Measurements from ENCODE around the gene CMSS1.

CMSS1 gene

GRCh38 chr3:99929745-99930139 is 112.1 kb downstream of the CMSS1 start:
- Histone ChIP-seq H3K9ac (ENCODE audit: low read length) (no peak overlapping the region), H3K4me3 (ENCODE audit: low read length) (no peak overlapping the region), H3K4ac (ENCODE audit: low read depth, low read length) (no peak overlapping the region), H3K79me2 (ENCODE audit: control insufficient read depth, insufficient read depth, low read length) (no peaks in the 10 kb centered on the region), H3K4me1 (ENCODE audit: control insufficient read depth, low read depth, low read length) (peaks cover 12% of the 10 kb centered on the region), H2BK15ac (replicated peaks; ENCODE audit: low read depth) (no peak overlapping the region), H3K27ac (ENCODE audit: low read depth, low read length) (no peak overlapping the region), H3K27me3 (ENCODE audit: insufficient read depth, low read length, poor library complexity) (no peaks in the 10 kb centered on the region), H4K8ac (ENCODE audit: low read depth, low read length) (no peak overlapping the region), H4K5ac (ENCODE audit: low read length) (no peak overlapping the region), H3K56ac (ENCODE audit: low read length) (no peak overlapping the region), H3K4me2 (ENCODE audit: low read length) (no peak overlapping the region), H2BK120ac (ENCODE audit: low read depth, low read length) (no peak overlapping the region), H2BK5ac (ENCODE audit: low read length) (no peak overlapping the region), H2AK5ac (ENCODE audit: low read length) (no peak overlapping the region), H3K79me1 (ENCODE audit: low read length) (peaks cover 1% of the 10 kb centered on the region), H3K36me3 (ENCODE audit: control insufficient read depth, insufficient read depth, low read length) (no peaks in the 10 kb centered on the region), H3K18ac (ENCODE audit: low read length) (no peak overlapping the region), H3K23ac (ENCODE audit: low read length) (no peak overlapping the region)
- no CpG with 5 or more reads among the region's 3 CpGs for WGBS (ENCODE audit: extremely low coverage, insufficient coverage, low lambda C conversion rate)
- DNase-seq = peak; percentile 72

DNA sequence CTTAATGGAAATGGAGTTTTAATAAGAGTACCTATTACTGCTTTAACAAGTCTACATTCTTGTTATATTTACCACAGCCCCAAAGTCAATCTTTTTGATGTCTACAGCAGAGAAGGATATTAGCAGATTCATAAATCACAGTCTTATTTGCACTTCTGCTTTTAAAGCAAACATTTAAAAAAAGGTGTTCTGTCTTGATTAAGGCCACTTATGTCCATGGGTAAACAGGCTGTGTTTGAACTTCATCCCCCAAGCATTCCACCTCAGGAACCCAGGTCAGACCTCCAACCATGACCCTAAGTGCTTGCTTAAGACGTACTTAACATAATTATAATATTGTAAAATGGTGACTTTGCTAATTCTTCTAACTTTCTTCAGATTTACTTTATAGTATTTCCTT is 113.4 kb downstream of the CMSS1 start:
- no peak overlapping the region for H3K4me2 ChIP-seq (ENCODE audit: low read length)
- no peaks in the 10 kb centered on the region for H3K27me3 ChIP-seq (ENCODE audit: insufficient read depth, low read length, poor library complexity)
- H3K23ac ChIP-seq (ENCODE audit: low read length) = no peak overlapping the region
- H2BK5ac ChIP-seq (ENCODE audit: low read length) = no peak overlapping the region
- no peak overlapping the region for H2BK120ac ChIP-seq (ENCODE audit: low read depth, low read length)
- H4K5ac ChIP-seq (ENCODE audit: low read length) = no peak overlapping the region
- no peak overlapping the region for H3K27ac ChIP-seq (ENCODE audit: low read depth, low read length)
- peaks cover 1% of the 10 kb centered on the region for H3K79me1 ChIP-seq (ENCODE audit: low read length)
- no peak for DNase-seq
- H3K4me1 ChIP-seq (ENCODE audit: control insufficient read depth, low read depth, low read length) = peaks cover 12% of the 10 kb centered on the region
- no peak overlapping the region for H4K8ac ChIP-seq (ENCODE audit: low read depth, low read length)
- no peaks in the 10 kb centered on the region for H3K36me3 ChIP-seq (ENCODE audit: control insufficient read depth, insufficient read depth, low read length)
- H3K79me2 ChIP-seq (ENCODE audit: control insufficient read depth, insufficient read depth, low read length) = no peaks in the 10 kb centered on the region
- no peak overlapping the region for H3K4me3 ChIP-seq (ENCODE audit: low read length)
- H3K4ac ChIP-seq (ENCODE audit: low read depth, low read length) = no peak overlapping the region
- no CpG with 5 or more reads among the region's 1 CpG for WGBS (ENCODE audit: extremely low coverage, insufficient coverage, low lambda C conversion rate)
- no peak overlapping the region for H2AK5ac ChIP-seq (ENCODE audit: low read length)
- no peak overlapping the region for H3K18ac ChIP-seq (ENCODE audit: low read length)
- no peak overlapping the region for H3K9ac ChIP-seq (ENCODE audit: low read length)
- no peak overlapping the region for H3K56ac ChIP-seq (ENCODE audit: low read length)
- H2BK15ac ChIP-seq (replicated peaks; ENCODE audit: low read depth) = no peak overlapping the region

DNA sequence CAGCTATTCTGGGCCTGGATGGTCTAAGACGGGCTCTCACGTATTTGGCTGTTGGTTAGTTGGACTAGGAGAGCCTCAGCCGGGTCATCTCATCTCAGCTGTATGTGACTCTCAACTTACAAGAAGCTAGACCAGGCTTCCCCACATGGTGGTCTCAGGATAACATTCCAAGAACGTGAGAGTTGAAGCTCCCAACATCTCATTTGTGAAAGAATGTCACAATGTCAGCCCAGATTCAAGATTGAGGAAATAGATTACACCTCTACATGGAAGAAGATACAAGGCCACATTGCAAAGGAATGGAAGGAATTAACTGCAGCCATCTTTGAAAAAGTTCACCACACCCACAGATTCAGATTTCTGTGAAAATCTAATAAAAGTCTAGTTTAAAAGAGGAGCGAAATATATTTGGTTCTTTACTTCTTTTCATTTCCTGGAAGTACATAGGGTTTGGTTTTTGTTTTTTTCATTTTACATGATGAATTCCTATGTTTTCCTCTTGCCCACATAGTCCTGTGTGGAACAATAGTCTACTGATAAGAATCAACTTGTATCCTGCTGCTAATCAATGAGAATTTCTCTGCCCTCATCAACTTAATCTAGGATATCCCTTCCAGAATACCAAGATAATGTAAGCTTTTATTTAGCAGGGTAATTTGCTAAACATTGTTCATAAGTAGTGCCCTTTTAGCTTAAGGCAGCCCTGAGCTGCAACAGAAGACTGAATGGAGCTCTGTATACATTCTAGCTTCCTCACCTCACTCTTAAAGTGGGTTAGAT is 116.5 kb downstream of the CMSS1 start:
- WGBS (ENCODE audit: extremely low coverage, insufficient coverage, low lambda C conversion rate) = no CpG with 5 or more reads among the region's 5 CpGs
- no peak overlapping the region for H3K4me3 ChIP-seq (ENCODE audit: low read length)
- H2BK5ac ChIP-seq (ENCODE audit: low read length) = no peak overlapping the region
- DNase-seq = peak; percentile 98
- no peak overlapping the region for H3K23ac ChIP-seq (ENCODE audit: low read length)
- peaks cover 7% of the 10 kb centered on the region for H3K4me1 ChIP-seq (ENCODE audit: control insufficient read depth, low read depth, low read length)
- H3K27ac ChIP-seq (ENCODE audit: low read depth, low read length) = no peak overlapping the region
- H3K4me2 ChIP-seq (ENCODE audit: low read length) = no peak overlapping the region
- H3K79me1 ChIP-seq (ENCODE audit: low read length) = no peaks in the 10 kb centered on the region
- no peak overlapping the region for H4K8ac ChIP-seq (ENCODE audit: low read depth, low read length)
- no peak overlapping the region for H2BK15ac ChIP-seq (replicated peaks; ENCODE audit: low read depth)
- H3K79me2 ChIP-seq (ENCODE audit: control insufficient read depth, insufficient read depth, low read length) = no peaks in the 10 kb centered on the region
- peak overlapping the region; percentile 6 for H2BK120ac ChIP-seq (ENCODE audit: low read depth, low read length)
- H3K27me3 ChIP-seq (ENCODE audit: insufficient read depth, low read length, poor library complexity) = no peaks in the 10 kb centered on the region
- H4K5ac ChIP-seq (ENCODE audit: low read length) = no peak overlapping the region
- no peak overlapping the region for H3K18ac ChIP-seq (ENCODE audit: low read length)
- H3K4ac ChIP-seq (ENCODE audit: low read depth, low read length) = peak overlapping the region; percentile 20
- no peak overlapping the region for H3K56ac ChIP-seq (ENCODE audit: low read length)
- H2AK5ac ChIP-seq (ENCODE audit: low read length) = no peak overlapping the region
- H3K9ac ChIP-seq (ENCODE audit: low read length) = no peak overlapping the region
- no peaks in the 10 kb centered on the region for H3K36me3 ChIP-seq (ENCODE audit: control insufficient read depth, insufficient read depth, low read length)

- WGBS (ENCODE audit: extremely low coverage, insufficient coverage, low lambda C conversion rate) = no CpG with 5 or more reads among the region's 4 CpGs
- no peak overlapping the region for H3K9ac ChIP-seq (ENCODE audit: low read length)
- no peaks in the 10 kb centered on the region for H3K36me3 ChIP-seq (ENCODE audit: control insufficient read depth, insufficient read depth, low read length)
- H2AK5ac ChIP-seq (ENCODE audit: low read length) = no peak overlapping the region
- H4K8ac ChIP-seq (ENCODE audit: low read depth, low read length) = no peak overlapping the region
- H4K5ac ChIP-seq (ENCODE audit: low read length) = no peak overlapping the region
- H2BK120ac ChIP-seq (ENCODE audit: low read depth, low read length) = no peak overlapping the region
- H3K4ac ChIP-seq (ENCODE audit: low read depth, low read length) = no peak overlapping the region
- H3K23ac ChIP-seq (ENCODE audit: low read length) = no peak overlapping the region
- H3K27ac ChIP-seq (ENCODE audit: low read depth, low read length) = no peak overlapping the region
- no peak overlapping the region for H2BK15ac ChIP-seq (replicated peaks; ENCODE audit: low read depth)
- H3K4me3 ChIP-seq (ENCODE audit: low read length) = no peak overlapping the region
- peak; percentile 63 for DNase-seq
- no peaks in the 10 kb centered on the region for H3K79me2 ChIP-seq (ENCODE audit: control insufficient read depth, insufficient read depth, low read length)
- no peak overlapping the region for H2BK5ac ChIP-seq (ENCODE audit: low read length)
- H3K4me2 ChIP-seq (ENCODE audit: low read length) = no peak overlapping the region
- H3K79me1 ChIP-seq (ENCODE audit: low read length) = no peaks in the 10 kb centered on the region
- no peak overlapping the region for H3K56ac ChIP-seq (ENCODE audit: low read length)
- H3K27me3 ChIP-seq (ENCODE audit: insufficient read depth, low read length, poor library complexity) = no peaks in the 10 kb centered on the region
- peaks cover 5% of the 10 kb centered on the region for H3K4me1 ChIP-seq (ENCODE audit: control insufficient read depth, low read depth, low read length)
- no peak overlapping the region for H3K18ac ChIP-seq (ENCODE audit: low read length)
Observed at GRCh38 chr3:99934975-99935797, 117.5 kb downstream of the CMSS1 start.

DNA sequence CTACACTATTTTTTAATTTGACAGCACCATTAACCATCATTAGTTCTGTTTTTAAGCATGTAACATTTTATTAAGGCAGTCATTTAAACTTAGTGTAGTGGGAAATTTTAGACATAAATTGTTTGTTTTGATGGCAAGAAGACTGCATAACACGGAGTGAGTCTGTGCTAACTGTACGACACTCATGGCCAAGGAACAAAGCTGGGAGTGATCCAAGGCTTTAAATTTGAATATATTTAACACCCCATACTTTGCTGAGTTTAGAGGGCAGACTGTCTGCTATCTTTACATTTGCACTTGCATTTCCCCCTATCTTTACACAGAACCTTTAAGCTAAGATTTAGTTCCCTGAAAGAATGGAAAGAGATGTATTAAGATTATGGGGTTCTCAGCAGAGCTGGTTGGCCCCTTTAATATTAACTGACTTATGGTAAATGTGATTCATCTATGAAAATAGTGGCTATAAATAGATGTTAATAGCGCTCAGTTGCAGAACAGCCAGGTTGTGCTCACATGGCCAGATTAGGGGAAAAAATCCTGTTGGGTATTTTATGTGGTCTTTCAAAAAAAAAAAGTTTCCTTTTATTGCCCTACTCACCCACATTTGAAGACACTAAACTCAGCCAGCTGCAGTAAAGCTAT is 120.7 kb downstream of the CMSS1 start:
- no peak for DNase-seq
- Histone ChIP-seq H3K4me2 (ENCODE audit: low read length) (no peak overlapping the region), H4K5ac (ENCODE audit: low read length) (no peak overlapping the region), H3K4me3 (ENCODE audit: low read length) (no peak overlapping the region), H3K27ac (ENCODE audit: low read depth, low read length) (no peak overlapping the region), H3K4ac (ENCODE audit: low read depth, low read length) (no peak overlapping the region), H3K23ac (ENCODE audit: low read length) (no peak overlapping the region), H2BK120ac (ENCODE audit: low read depth, low read length) (no peak overlapping the region), H2BK15ac (replicated peaks; ENCODE audit: low read depth) (no peak overlapping the region), H3K56ac (ENCODE audit: low read length) (no peak overlapping the region), H3K27me3 (ENCODE audit: insufficient read depth, low read length, poor library complexity) (no peaks in the 10 kb centered on the region), H3K4me1 (ENCODE audit: control insufficient read depth, low read depth, low read length) (peaks cover 5% of the 10 kb centered on the region), H3K9ac (ENCODE audit: low read length) (no peak overlapping the region), H3K79me2 (ENCODE audit: control insufficient read depth, insufficient read depth, low read length) (no peaks in the 10 kb centered on the region), H4K8ac (ENCODE audit: low read depth, low read length) (no peak overlapping the region), H3K36me3 (ENCODE audit: control insufficient read depth, insufficient read depth, low read length) (no peaks in the 10 kb centered on the region), H2AK5ac (ENCODE audit: low read length) (no peak overlapping the region), H3K79me1 (ENCODE audit: low read length) (no peaks in the 10 kb centered on the region), H3K18ac (ENCODE audit: low read length) (no peak overlapping the region), H2BK5ac (ENCODE audit: low read length) (no peak overlapping the region)
- WGBS (ENCODE audit: extremely low coverage, insufficient coverage, low lambda C conversion rate) = no CpG with 5 or more reads among the region's 3 CpGs
